SK-N-SH (cell line): ENCODE measurements around the gene SACM1L. TPM values are rescaled to one million over a fixed set of nuclear protein-coding genes. Genes with fewer than 3 reads are reported as not detected.

Experiments
- CTCF ChIA-PET: fragments of 300-600, 350-600 bp; formaldehyde crosslinking; extraction: SDS; loops from one replicate; lab custom pipeline; 2021; lab: Yijun Ruan, JAX
- POLR2A ChIA-PET: fragments of 350-600 bp; sonication (Branson Sonifier 250); formaldehyde crosslinking; extraction: SDS; loops from one replicate; lab custom pipeline; 2020; ENCODE audit warnings: antibody characterized with exemption, inconsistent platforms; lab: Yijun Ruan, JAX
- DNase-seq: peaks from one replicate; pipeline ENCODE4 v3.0.0; 2012
- H2AFZ ChIP-seq: fragments of 200-600 bp; sonication (generic); 2 replicates; pipeline ENCODE4 v1.8.1; 2016; ENCODE audit warnings: antibody characterized with exemption, mild to moderate bottlenecking, low read depth
- H3F3A ChIP-seq: fragments of 200-600 bp; sonication (generic); replicated peaks from 2 replicates; pipeline ENCODE3; 2016; ENCODE audit warnings: antibody characterized with exemption, mild to moderate bottlenecking; ENCODE audit not compliant: insufficient read depth
- H3K27ac ChIP-seq, 2 experiments: fragments of 200-500 bp in 1 of 2; fragments of 200-600 bp in 1 of 2; sonication (Bioruptor generic) in 1 of 2; sonication (generic), shearing (Covaris generic) in 1 of 2; 2 replicates each; pipeline versions ENCODE4 v1.5.1 to v1.6.1; 2014 to 2016; ENCODE audit warnings: low read depth in 2 of 2, inconsistent platforms in 1 of 2, low read length in 1 of 2, mild to moderate bottlenecking in 1 of 2, mixed read lengths in 1 of 2
- H3K27me3 ChIP-seq: fragments of 200-600 bp; sonication (generic), shearing (Covaris generic); 2 replicates; pipeline ENCODE4 v1.6.1; 2016; ENCODE audit warnings: mixed run types; ENCODE audit not compliant: insufficient read depth
- H3K36me3 ChIP-seq, 2 experiments: fragments of 200-500 bp in 1 of 2; fragments of 200-600 bp in 1 of 2; sonication (Bioruptor generic) in 1 of 2; sonication (generic) in 1 of 2; replicated peaks in 1 of 2; 2 replicates each; pipeline versions ENCODE3 to v1.5.1; 2014 to 2016; ENCODE audit warnings: low read length in 1 of 2, mild to moderate bottlenecking in 1 of 2; ENCODE audit not compliant: insufficient read depth in 2 of 2, control insufficient read depth in 1 of 2
- H3K4me1 ChIP-seq, 2 experiments: fragments of 200-500 bp in 1 of 2; fragments of 200-600 bp in 1 of 2; sonication (Bioruptor generic) in 1 of 2; sonication (generic), shearing (Covaris generic) in 1 of 2; 2 replicates each; pipeline versions ENCODE4 v1.5.1 to v1.6.1; 2014 to 2016; ENCODE audit warnings: low read depth in 1 of 2, low read length in 1 of 2, mixed run types in 1 of 2; ENCODE audit not compliant: insufficient read depth in 2 of 2, control insufficient read depth in 1 of 2
- H3K4me2 ChIP-seq: fragments of 200-600 bp; sonication (generic), shearing (Covaris generic); 2 replicates; pipeline ENCODE4 v1.6.1; 2017; ENCODE audit warnings: mixed run types
- H3K4me3 ChIP-seq, 2 experiments: fragments of 200-500 bp in 1 of 2; fragments of 200-600 bp in 1 of 2; sonication (Bioruptor generic) in 1 of 2; sonication (generic), shearing (Covaris generic) in 1 of 2; 2 replicates each; pipeline versions ENCODE4 v1.5.1 to v1.8.1; 2014 to 2016; ENCODE audit warnings: low read depth in 2 of 2, inconsistent platforms in 1 of 2, low read length in 1 of 2, mild to moderate bottlenecking in 1 of 2, mixed read lengths in 1 of 2, moderate library complexity in 1 of 2
- H3K79me2 ChIP-seq: fragments of 200-600 bp; sonication (generic); 2 replicates; pipeline ENCODE4 v1.8.1; 2017; ENCODE audit warnings: mild to moderate bottlenecking; ENCODE audit not compliant: insufficient read depth
- H3K9ac ChIP-seq: fragments of 200-600 bp; sonication (generic); 2 replicates; pipeline ENCODE4 v1.6.1; 2017; ENCODE audit warnings: mixed run types
- H3K9me2 ChIP-seq: fragments of 200-600 bp; sonication (generic); 2 replicates; pipeline ENCODE4 v1.6.1; 2017; ENCODE audit warnings: mixed run types
- H3K9me3 ChIP-seq: fragments of 200-600 bp; sonication (generic); 2 replicates; pipeline ENCODE4 v1.6.1; 2017; ENCODE audit warnings: mixed run types, mild to moderate bottlenecking, moderate library complexity
- H4K20me1 ChIP-seq: fragments of 200-600 bp; sonication (generic); 2 replicates; pipeline ENCODE4 v1.6.1; 2017; ENCODE audit warnings: mild to moderate bottlenecking, mixed run types; ENCODE audit not compliant: insufficient read depth
- FOSL2 ChIP-seq: IDR thresholded peaks from 2 replicates; pipeline ENCODE4 v1.4.0; 2012; ENCODE audit warnings: low read depth, mild to moderate bottlenecking, moderate library complexity, borderline replicate concordance
- FOXJ3 ChIP-seq: sonication (generic); formaldehyde crosslinking; IDR thresholded peaks from 2 replicates; pipeline ENCODE4 v1.5.1; 2020; ENCODE audit warnings: mild to moderate bottlenecking, missing genetic modification reagents
- GATA2 ChIP-seq: sonication (generic); formaldehyde crosslinking; IDR thresholded peaks from 2 replicates; pipeline ENCODE4 v1.5.0; 2020; ENCODE audit warnings: mild to moderate bottlenecking, missing genetic modification reagents
- IRF3 ChIP-seq: fragments of 150-350 bp; IDR thresholded peaks from 2 replicates; pipeline ENCODE4 v1.6.1; 2016; ENCODE audit warnings: mild to moderate bottlenecking, low read depth, low read length
- JUND ChIP-seq: IDR thresholded peaks from 2 replicates; pipeline ENCODE4 v1.4.0; 2012
- MAX ChIP-seq: IDR thresholded peaks from 2 replicates; pipeline ENCODE4 v1.4.0; 2012; ENCODE audit warnings: low read depth
- NFIC ChIP-seq: IDR thresholded peaks from 2 replicates; pipeline ENCODE4 v1.4.0; 2012; ENCODE audit warnings: borderline replicate concordance
- NRF1 ChIP-seq: IDR thresholded peaks from 2 replicates; pipeline ENCODE4 v1.6.1; 2012; ENCODE audit warnings: low read depth, mild to moderate bottlenecking, low read length
- RCOR1 ChIP-seq: fragments of 150-350 bp; IDR thresholded peaks from 2 replicates; pipeline ENCODE4 v1.6.1; 2017; ENCODE audit warnings: antibody characterized with exemption, low read length
- REST ChIP-seq: IDR thresholded peaks from 2 replicates; pipeline ENCODE4 v1.6.1; 2012; ENCODE audit warnings: mild to moderate bottlenecking, low read depth, low read length, moderate library complexity
- RXRA ChIP-seq: IDR thresholded peaks from 2 replicates; pipeline ENCODE4 v1.4.0; 2012; ENCODE audit warnings: low read depth, mild to moderate bottlenecking, borderline replicate concordance
- TAF1 ChIP-seq: IDR thresholded peaks from 2 replicates; pipeline ENCODE4 v1.6.1; 2012; ENCODE audit warnings: low read depth, mild to moderate bottlenecking, low read length, moderate library complexity, borderline replicate concordance
- WGBS: methylation state at CpG from one replicate; pipeline ENCODE4 v1.1.6; 2017; ENCODE audit warnings: low lambda C conversion rate; 5-methylcytosine and 5-hydroxymethylcytosine counted together
- polyA plus RNA-seq, 3 experiments: library from polyadenylated mRNA; depleted of rRNA; stranded (reverse); fragments of >200 nt; gene quantifications; 2 replicates each; pipeline ENCODE4 v1.2.3, GENCODE V29; 2012
- TF ChIP-seq, protein P1 (sequence below): IDR thresholded peaks from 2 replicates; pipeline ENCODE4; 2012
- TF ChIP-seq, protein P2 (sequence below): fragments of 150-350 bp; IDR thresholded peaks from 2 replicates; pipeline ENCODE4 v1.6.1; 2017; ENCODE audit warnings: antibody characterized with exemption, low read length, low read depth, borderline replicate concordance
- TF ChIP-seq, protein P3 (sequence below): IDR thresholded peaks from 2 replicates; pipeline ENCODE4 v1.4.0; 2012; ENCODE audit warnings: low read depth, borderline replicate concordance

The SACM1L gene
- polyA plus RNA-seq, 1 of the 3 experiments (the other 2 are of a cell fraction), result 11.2 TPM

DNA sequence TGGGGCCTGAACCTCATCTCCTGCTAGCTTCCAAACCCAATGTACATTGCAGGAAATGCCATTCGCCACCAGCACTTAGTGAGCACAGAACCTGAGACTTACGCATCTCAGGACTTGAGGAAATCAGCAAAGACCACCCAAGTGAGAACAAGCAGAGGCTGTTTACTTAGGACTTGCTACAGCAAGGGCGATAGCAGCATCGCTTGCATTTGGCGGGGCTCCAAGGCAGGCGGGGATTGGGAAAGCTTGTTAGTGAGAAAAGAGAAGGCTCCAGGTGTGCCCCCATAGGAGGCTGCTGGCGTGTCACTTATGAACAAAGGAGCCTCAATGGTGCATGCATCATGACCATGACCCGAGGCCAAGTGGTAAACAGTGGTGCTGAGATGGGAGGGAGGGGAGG is 87.4 kb downstream of the SACM1L start:
- H2AFZ ChIP-seq, result no peak overlapping the region
- no peak overlapping the region for H3K4me3 ChIP-seq
- H3K79me2 ChIP-seq, result no peaks in the 10 kb centered on the region
- no peaks in the 10 kb centered on the region for H3K36me3 ChIP-seq
- H3K4me2 ChIP-seq, result no peak overlapping the region
- TF ChIP-seq NRF1, result no peak
- no peak for TF ChIP-seq RCOR1
- no peak for TF ChIP-seq TAF1
- TF ChIP-seq NFIC, result no peak
- no peak for TF ChIP-seq RXRA
- TF ChIP-seq, protein P1, sequence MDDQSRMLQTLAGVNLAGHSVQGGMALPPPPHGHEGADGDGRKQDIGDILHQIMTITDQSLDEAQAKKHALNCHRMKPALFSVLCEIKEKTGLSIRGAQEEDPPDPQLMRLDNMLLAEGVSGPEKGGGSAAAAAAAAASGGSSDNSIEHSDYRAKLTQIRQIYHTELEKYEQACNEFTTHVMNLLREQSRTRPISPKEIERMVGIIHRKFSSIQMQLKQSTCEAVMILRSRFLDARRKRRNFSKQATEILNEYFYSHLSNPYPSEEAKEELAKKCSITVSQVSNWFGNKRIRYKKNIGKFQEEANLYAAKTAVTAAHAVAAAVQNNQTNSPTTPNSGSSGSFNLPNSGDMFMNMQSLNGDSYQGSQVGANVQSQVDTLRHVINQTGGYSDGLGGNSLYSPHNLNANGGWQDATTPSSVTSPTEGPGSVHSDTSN, result no peak
- no peak for TF ChIP-seq REST
- TF ChIP-seq FOXJ3 (CRISPR knock-in tag), result no peak
- TF ChIP-seq, protein P2, sequence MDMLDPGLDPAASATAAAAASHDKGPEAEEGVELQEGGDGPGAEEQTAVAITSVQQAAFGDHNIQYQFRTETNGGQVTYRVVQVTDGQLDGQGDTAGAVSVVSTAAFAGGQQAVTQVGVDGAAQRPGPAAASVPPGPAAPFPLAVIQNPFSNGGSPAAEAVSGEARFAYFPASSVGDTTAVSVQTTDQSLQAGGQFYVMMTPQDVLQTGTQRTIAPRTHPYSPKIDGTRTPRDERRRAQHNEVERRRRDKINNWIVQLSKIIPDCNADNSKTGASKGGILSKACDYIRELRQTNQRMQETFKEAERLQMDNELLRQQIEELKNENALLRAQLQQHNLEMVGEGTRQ, result no peak
- TF ChIP-seq, protein P3, sequence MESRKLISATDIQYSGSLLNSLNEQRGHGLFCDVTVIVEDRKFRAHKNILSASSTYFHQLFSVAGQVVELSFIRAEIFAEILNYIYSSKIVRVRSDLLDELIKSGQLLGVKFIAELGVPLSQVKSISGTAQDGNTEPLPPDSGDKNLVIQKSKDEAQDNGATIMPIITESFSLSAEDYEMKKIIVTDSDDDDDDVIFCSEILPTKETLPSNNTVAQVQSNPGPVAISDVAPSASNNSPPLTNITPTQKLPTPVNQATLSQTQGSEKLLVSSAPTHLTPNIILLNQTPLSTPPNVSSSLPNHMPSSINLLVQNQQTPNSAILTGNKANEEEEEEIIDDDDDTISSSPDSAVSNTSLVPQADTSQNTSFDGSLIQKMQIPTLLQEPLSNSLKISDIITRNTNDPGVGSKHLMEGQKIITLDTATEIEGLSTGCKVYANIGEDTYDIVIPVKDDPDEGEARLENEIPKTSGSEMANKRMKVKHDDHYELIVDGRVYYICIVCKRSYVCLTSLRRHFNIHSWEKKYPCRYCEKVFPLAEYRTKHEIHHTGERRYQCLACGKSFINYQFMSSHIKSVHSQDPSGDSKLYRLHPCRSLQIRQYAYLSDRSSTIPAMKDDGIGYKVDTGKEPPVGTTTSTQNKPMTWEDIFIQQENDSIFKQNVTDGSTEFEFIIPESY, result no peak
- TF ChIP-seq FOSL2, result no peak
- TF ChIP-seq GATA2, result no peak
- no peak for TF ChIP-seq MAX
- no peak for TF ChIP-seq IRF3
- TF ChIP-seq JUND, result no peak
- WGBS, result 64% methylated on average over 7 of the region's 8 CpGs
- ChIA-PET POLR2A (no interaction called here), CTCF (interaction anchor here (1.1 to 1.5 kb wide), 2 partner anchors 14 to 153 kb away, joined by 3 to 7 read pairs; no protein-coding TSS in a partner anchor)
- H3K4me1 ChIP-seq, result no peaks in the 10 kb centered on the region
- peaks cover 20% of the 10 kb centered on the region; the same call in 1 of the 2 replicates for H3K27me3 ChIP-seq
- no peaks in the 10 kb centered on the region for H3K9me2 ChIP-seq
- no peak overlapping the region for H3K9ac ChIP-seq
- no peak overlapping the region for H3K27ac ChIP-seq
- H3K9me3 ChIP-seq, result no peaks in the 10 kb centered on the region
- no peaks in the 10 kb centered on the region for H4K20me1 ChIP-seq
- DNase-seq, result no peak
- H3F3A ChIP-seq, result no peaks in the 10 kb centered on the region
